ENCODE measurements around the gene ADAMTSL1.

DNA sequence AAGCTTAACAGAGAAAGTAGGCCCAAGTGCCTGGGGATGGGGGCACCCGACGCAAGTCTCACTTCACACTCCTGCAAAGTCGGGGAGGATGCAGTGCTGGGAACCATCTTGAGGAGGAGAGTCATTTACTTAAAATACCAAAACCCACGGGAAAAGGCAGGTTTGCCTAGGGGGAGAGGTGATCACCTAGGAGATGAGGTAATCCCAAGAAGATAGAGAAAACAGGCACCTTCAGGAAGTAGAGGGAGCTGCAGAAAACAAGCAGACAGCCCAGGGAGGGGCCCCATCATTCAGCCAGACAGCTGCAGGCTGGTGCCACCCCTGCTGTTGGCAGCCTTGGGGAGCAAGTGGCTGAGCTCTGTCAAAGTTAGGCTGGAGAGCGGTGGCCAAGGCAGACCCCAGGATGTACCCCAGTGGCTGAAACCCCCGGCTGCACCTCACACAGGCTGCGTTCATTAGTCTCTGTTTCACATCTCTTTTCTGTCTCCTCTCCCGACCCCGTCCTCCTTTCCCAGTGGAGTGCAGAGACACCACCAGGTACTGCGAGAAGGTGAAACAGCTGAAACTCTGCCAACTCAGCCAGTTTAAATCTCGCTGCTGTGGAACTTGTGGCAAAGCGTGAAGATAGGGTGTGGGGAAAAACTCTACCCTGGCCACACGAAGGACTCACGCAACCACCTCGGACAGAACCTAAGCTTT lies 434.1 kb downstream of the ADAMTSL1 start:
- TF ChIP-seq, protein P1, sequence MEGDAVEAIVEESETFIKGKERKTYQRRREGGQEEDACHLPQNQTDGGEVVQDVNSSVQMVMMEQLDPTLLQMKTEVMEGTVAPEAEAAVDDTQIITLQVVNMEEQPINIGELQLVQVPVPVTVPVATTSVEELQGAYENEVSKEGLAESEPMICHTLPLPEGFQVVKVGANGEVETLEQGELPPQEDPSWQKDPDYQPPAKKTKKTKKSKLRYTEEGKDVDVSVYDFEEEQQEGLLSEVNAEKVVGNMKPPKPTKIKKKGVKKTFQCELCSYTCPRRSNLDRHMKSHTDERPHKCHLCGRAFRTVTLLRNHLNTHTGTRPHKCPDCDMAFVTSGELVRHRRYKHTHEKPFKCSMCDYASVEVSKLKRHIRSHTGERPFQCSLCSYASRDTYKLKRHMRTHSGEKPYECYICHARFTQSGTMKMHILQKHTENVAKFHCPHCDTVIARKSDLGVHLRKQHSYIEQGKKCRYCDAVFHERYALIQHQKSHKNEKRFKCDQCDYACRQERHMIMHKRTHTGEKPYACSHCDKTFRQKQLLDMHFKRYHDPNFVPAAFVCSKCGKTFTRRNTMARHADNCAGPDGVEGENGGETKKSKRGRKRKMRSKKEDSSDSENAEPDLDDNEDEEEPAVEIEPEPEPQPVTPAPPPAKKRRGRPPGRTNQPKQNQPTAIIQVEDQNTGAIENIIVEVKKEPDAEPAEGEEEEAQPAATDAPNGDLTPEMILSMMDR (IDR thresholded peaks at IDR 0.05) = no peak
- TF ChIP-seq ZFX (IDR thresholded peaks at IDR 0.05; ENCODE audit: borderline replicate concordance) = no peak

Data from 22Rv1 (cell line).